H1 (cell line): Measurements from ENCODE around the gene SCAF11. TPM values are rescaled to one million over a fixed set of nuclear protein-coding genes. Genes with fewer than 3 reads are reported as not detected.

Source experiments
- CHD7 ChIP-seq: fragments of 300-600 bp; sonication (generic); IDR thresholded peaks from 2 replicates; pipeline ENCODE4 v1.7.1; 2012; ENCODE audit warnings: low read length, moderate library complexity, mild to moderate bottlenecking, inconsistent platforms; ENCODE audit not compliant: insufficient replicate concordance
- polyA plus RNA-seq, 7 experiments: library from polyadenylated mRNA; depleted of rRNA in 3 of 7; stranded (reverse) in 5 of 7; unstranded in 2 of 7; fragments of >200 nt in 5 of 7; fragments of 200-250 nt in 2 of 7; gene quantifications; 1 replicate in 5 of 7; 2 replicates in 1 of 7; 4 replicates in 1 of 7; pipeline versions ENCODE4 v1.2.1 to v1.2.3, GENCODE V29; 2011 to 2013; ENCODE audit warnings: missing spikeins in 2 of 7, mixed read lengths in 2 of 7
- total RNA-seq: library from RNA; stranded (reverse); fragmentation: NEBNext Ultra II Directional; extraction: Animal tissue kit (Norgen Biotek cat#: 25700); gene quantifications from 2 replicates; pipeline ENCODE4 v1.2.1, GENCODE V29; 2021

Gene SCAF11
- total and polyA plus RNA-seq, 2 of the 8 experiments (the other 6 are each of a cell fraction or from before 2014, with no cell fraction given): 15.1 to 77.8 TPM

- TF ChIP-seq CHD7: no peak
These were observed 55.4 kb downstream of the SCAF11 start (continued) for GRCh38 chr12:45934956-45935355.
